Fibroblast of villous mesenchyme (primary cell): ENCODE results near the gene SYNCRIP. TPM values are rescaled to one million over a fixed set of nuclear protein-coding genes. Genes with fewer than 3 reads are reported as not detected.

ENCODE experiments used
- DNase-seq: peaks from one replicate; pipeline ENCODE4 v3.0.0-alpha.2; 2010; ENCODE audit warnings: low read depth
- H3K4me3 ChIP-seq: 2 replicates; pipeline ENCODE4 v1.5.1; 2011; ENCODE audit warnings: low read depth, mild to moderate bottlenecking, low read length
- CTCF ChIP-seq: IDR thresholded peaks from 2 replicates; pipeline ENCODE4 v1.5.1; 2012; ENCODE audit warnings: low read depth, mild to moderate bottlenecking, low read length; ENCODE audit not compliant: insufficient read depth
- total RNA-seq: library from RNA; depleted of rRNA; stranded (reverse); fragments of >200 nt; gene quantifications from 2 replicates; pipeline ENCODE4 v1.2.3, GENCODE V29; 2012

SYNCRIP gene
- total RNA-seq, 1 donor, result 68.7 TPM

DNA sequence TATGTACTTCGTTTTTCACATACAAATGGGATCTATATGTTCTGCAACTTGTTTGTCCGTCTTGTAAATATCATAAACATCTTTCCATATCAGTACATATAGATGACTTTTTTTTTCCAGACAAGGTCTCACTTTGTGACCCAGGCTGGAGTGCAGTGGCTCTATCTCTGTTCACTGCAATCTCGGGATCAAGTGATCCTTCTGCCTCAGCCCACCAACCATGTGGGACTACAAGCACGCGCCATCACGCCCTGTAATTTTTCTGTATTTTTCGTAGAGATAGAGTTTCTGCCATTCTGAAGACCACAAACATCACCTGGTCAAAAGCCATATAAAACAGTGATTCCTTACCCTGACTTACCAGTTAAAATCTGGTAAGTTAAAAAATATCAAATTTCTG is 37.7 kb upstream of the SYNCRIP start:
- no peak for DNase-seq
- no peak for TF ChIP-seq CTCF
- peak overlapping the region; percentile 76 for H3K4me3 ChIP-seq

DNA sequence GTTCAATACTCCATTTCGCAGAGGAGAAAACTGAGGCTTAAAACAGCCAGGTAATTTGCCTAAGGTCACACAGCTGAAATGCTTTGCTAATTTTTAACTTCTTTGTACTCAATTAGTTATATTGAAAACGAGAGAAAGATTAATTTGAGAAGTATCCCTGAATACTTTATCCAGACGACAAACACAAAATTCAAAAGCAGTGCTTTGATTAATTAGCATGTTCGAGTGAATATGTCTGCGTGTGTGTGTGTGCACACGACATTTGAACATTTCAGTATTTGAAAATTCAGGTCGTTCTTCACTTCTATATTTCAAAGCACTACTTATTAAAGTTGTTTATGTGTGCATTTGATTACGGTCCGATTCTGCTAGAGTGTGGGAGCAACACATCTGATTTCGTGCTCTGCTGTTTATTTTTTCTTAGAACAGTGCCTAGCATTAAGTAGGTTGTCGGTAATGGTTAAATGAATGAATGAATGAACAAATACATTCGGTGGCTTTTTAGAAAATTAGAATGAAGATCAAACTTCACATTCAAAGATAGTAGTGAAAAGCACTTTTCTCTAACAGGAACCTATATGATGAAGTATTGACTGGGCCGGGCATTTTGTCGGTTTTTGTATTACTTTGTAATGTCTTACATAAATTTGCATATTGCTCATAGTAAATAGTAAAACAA is 36.9 kb upstream of the SYNCRIP start:
- H3K4me3 ChIP-seq, result peak overlapping the region; percentile 76
- DNase-seq, result no peak
- no peak for TF ChIP-seq CTCF

DNA sequence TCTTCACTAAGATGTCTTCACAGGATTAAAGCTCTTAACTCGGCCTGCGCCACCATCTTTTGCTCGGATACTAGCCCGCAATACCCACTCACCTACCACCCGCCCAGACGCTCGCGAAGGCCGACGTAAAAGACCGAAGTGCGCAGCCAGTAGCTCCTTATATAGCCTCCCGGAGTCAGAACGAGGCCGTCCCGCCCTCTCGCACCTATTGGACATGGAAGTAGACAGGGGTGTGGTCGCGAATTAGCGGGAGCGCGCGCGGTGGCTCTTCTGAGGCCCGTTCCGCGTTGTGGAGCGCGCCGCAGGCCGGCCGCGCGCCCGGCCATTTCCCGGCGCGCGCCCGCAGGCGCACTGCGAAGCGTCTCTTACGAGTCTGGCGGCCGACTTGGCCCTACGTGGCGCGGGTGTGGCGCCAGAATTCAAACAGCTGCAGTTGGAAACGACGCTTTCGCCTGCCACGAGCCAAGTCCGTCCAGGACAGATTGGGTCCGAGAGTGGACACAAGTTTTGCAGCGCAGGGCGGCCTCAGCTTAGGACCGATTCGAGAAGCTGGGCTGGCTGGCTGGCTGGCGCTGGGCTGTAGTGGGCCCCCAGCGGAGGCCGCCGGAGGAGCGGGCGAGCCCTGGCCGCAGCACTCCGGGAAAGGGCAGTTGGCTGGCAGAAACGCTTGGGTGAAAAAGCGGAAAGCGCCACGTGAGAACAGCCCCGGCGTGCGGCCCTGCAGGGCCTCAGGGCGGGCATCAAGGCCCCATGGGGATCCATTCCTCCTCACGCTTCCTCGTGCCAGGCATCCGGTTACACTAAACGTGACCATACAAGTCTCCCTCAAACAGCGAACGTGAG is 36.1 kb upstream of the SYNCRIP start:
- H3K4me3 ChIP-seq, result peak overlapping the region; percentile 96
- DNase-seq, result peak; percentile 99
- TF ChIP-seq CTCF, result peak; percentile 9

DNA sequence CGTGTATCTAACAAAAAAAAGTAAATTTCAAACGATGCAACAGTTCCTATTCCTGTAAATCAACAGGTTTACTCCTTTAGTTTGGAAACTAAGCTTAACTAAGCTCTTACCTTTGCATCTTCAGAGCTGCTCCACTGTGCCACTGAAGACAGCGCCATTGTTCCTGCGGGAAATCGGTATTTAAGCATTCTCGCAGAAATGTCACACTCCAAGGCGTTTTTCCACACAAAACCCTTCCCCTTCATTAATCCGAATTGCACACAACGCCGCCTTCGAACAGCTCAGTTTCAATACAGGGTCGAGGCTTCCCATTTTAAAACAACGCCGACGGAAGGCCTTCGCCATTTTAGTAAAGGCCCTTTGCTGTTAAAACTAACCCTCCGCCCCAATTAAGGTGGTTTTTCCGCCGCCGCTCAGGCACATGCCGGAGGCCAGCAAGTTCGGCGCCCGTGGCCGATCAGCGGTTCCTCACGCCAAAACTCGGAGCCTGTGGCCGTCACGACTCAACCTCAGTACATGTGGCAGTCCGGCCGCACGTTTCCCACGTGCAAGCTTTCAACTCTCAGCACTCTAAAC is 35.4 kb upstream of the SYNCRIP start:
- peak overlapping the region; percentile 96 for H3K4me3 ChIP-seq
- TF ChIP-seq CTCF, result no peak
- no peak for DNase-seq

- H3K4me3 ChIP-seq, result peak overlapping the region; percentile 96
- TF ChIP-seq CTCF, result peak; percentile 17
- peak; percentile 52 for DNase-seq
These were observed 34.7 kb upstream of the SYNCRIP start for GRCh38 chr6:85677234-85677956.

GRCh38 chr6:85676086-85676729 is 33.5 kb upstream of the SYNCRIP start:
- TF ChIP-seq CTCF, result no peak
- DNase-seq, result peak; percentile 36
- H3K4me3 ChIP-seq, result peak overlapping the region; percentile 96
